Heart left ventricle (tissue), 13 donors: ENCODE measurements around the gene PRX.
A peak's percentile ranks its signal among the peaks of the same experiment; 100 is the strongest.

Source experiments
- CTCF ChIP-seq, 12 donors: fragments of 200-600 bp; sonication (generic) in 4 of 12; IDR thresholded peaks; one replicate each; pipeline versions ENCODE4 v1.5.0 to v1.8.0; 2018 to 2022; ENCODE audit warnings: antibody characterized with exemption in 12 of 12, mild to moderate bottlenecking in 5 of 12
- POLR2A ChIP-seq, 2 donors: fragments of 450-650 bp; IDR thresholded peaks; one replicate each; pipeline ENCODE4 v1.6.1; 2017; ENCODE audit warnings: antibody characterized with exemption in 2 of 2, mild to moderate bottlenecking in 2 of 2, moderate library complexity in 2 of 2
- donor health status: ischemic (EF 13 %, LVEDD 7.1; RV severe dilation, severe dysfunction).
- donor health status: DM: no; HTN: yes; CAD: no.
- donor health status: DM: no; HTN: no; CAD: no.
- donor health status: ischemic (EF 25% LVEDD 6.9; RV normal size, moderate dysfunction).
- donor health status: ischemic (EF 25% LVEDD 5.7; RV mildly dilated, moderate dysfunction).
- donor health status: ischemic (EF 35%, LVEDD 5.7; RV mildly dilated, moderate dysfunction).
- donor health status: nonischemic (EF 11% LVEDD 7.7; RV severe dilation, severe dysfunction).
- donor health status: DM: yes; HTN: yes; CAD: no.
- donor health status: PGD.
- donor health status: ischemic (EF 29% LVEDD 5.4; RV normal size, mild dysfunction).
- donor health status: nonischemic (EF 23%, LVEDD 6.1; RV moderate dilation, normal function).

DNA sequence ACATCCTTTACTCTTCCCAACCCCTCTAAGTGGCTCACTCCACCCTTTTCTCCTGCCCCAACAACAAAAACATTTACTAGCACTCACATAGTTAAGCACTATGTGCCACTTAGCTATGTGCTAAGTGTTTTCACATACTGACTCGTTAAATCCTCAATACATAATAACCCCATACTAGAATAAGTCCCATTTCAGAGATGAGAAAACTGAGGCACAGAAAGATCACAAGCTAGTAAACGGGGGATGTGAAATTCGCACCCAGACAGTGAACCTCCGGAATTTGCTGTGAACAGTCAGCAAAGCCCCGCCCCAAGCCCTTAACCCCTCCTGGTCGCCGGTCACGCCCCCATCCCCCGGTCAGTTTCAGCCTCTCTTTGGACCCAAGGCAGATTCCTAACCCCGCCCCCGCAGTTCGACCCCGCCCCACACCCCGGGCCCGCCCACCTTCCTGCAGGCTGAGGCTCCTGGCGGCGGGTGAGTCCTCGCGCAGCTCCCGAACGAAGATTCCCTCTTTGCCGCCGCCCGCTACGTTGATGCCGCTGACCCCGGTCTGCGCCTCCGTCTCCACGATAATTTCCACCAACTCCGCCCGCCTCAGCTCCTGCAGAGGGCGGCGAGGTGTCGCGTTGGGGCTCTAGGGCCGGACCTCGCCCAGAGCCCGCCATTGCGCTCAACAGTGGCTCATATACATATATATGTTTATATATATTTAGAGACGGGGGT lies 9.8 kb downstream of the PRX start:
- TF ChIP-seq CTCF (IDR thresholded peaks at IDR 0.05) = peak in 3 of 12 donors; percentile 10 to 28 (median 12)
- no peak for TF ChIP-seq POLR2A (IDR thresholded peaks at IDR 0.05)
